Mesothelial cell of epicardium (in vitro differentiated cells): ENCODE measurements around the gene CCDC197. TPM values are rescaled to one million over a fixed set of nuclear protein-coding genes. Genes with fewer than 3 reads are reported as not detected.

ENCODE experiments used
- DNase-seq, 2 experiments: peaks; one replicate each; pipeline ENCODE4 v3.0.0; 2021; ENCODE audit warnings: low spot score in 2 of 2; ENCODE audit not compliant: unreplicated experiment in 2 of 2
- H3K27ac Mint-ChIP-seq: 2 replicates; pipeline ENCODE4 v1.8.0; 2021; ENCODE audit warnings: mixed read lengths
- H3K27me3 Mint-ChIP-seq: 2 replicates; pipeline ENCODE4 v1.8.0; 2021; ENCODE audit warnings: low read depth, mixed read lengths
- H3K36me3 Mint-ChIP-seq: 2 replicates; pipeline ENCODE4 v1.8.0; 2021; ENCODE audit warnings: mixed read lengths
- H3K4me1 Mint-ChIP-seq: 2 replicates; pipeline ENCODE4 v1.8.0; 2021; ENCODE audit warnings: mixed read lengths
- H3K4me3 Mint-ChIP-seq: 2 replicates; pipeline ENCODE4 v1.8.0; 2021; ENCODE audit warnings: mild to moderate bottlenecking, moderate library complexity, mixed read lengths
- H3K9me3 Mint-ChIP-seq: 2 replicates; pipeline ENCODE4 v1.8.0; 2021; ENCODE audit warnings: mixed read lengths
- CTCF ChIP-seq: fragments of 200-600 bp; sonication (generic); IDR thresholded peaks from one replicate; pipeline ENCODE4 v1.5.0; 2021; ENCODE audit warnings: antibody characterized with exemption; ENCODE audit not compliant: unreplicated experiment
- total RNA-seq: library from RNA; stranded (reverse); gene quantifications from 3 replicates; pipeline ENCODE4 v1.2.1, GENCODE V29; 2021

The CCDC197 gene
- total RNA-seq, 1 donor from 2014 or later: not detected

GRCh38 chr14:93976477-93977057 lies 20.5 kb upstream of the CCDC197 start, which contains the start of gene ASB2:
TSS of gene ASB2 (minus strand) at chr14:93976570. CDS start at chr14:93964539, 12,031 bp downstream.
- H3K27ac Mint-ChIP-seq: no peak within 1 kb of the TSS
- DNase-seq: no peak

GRCh38 chr14:93977171-93977570 lies 19.9 kb upstream of the CCDC197 start:
- no peak overlapping the region for H3K27ac Mint-ChIP-seq
- peaks cover 3% of the 10 kb centered on the region for H3K27me3 Mint-ChIP-seq
- no peaks in the 10 kb centered on the region for H3K4me1 Mint-ChIP-seq

More at GRCh38 chr14:93976477-93977057, 20.5 kb upstream of the CCDC197 start, which contains the start of gene ASB2:
- peaks cover 3% of the 10 kb centered on the region for H3K27me3 Mint-ChIP-seq
- TF ChIP-seq CTCF: no peak
- H3K36me3 Mint-ChIP-seq: no peaks in the 10 kb centered on the region
- no peaks in the 10 kb centered on the region for H3K9me3 Mint-ChIP-seq
- H3K4me3 Mint-ChIP-seq: no peak within 1 kb of the TSS
- no peaks in the 10 kb centered on the region for H3K4me1 Mint-ChIP-seq

GRCh38 chr14:93977790-93978581 lies 19.1 kb upstream of the CCDC197 start:
- H3K27me3 Mint-ChIP-seq: peaks cover 3% of the 10 kb centered on the region
- no peak overlapping the region for H3K4me3 Mint-ChIP-seq
- no peak for DNase-seq
- H3K27ac Mint-ChIP-seq: no peak overlapping the region
- no peaks in the 10 kb centered on the region for H3K36me3 Mint-ChIP-seq
- no peaks in the 10 kb centered on the region for H3K4me1 Mint-ChIP-seq
- no peak for TF ChIP-seq CTCF
- H3K9me3 Mint-ChIP-seq: no peaks in the 10 kb centered on the region

More at GRCh38 chr14:93977171-93977570, 19.9 kb upstream of the CCDC197 start:
- DNase-seq: no peak
- no peak for TF ChIP-seq CTCF
- Mint-ChIP-seq H3K9me3 (no peaks in the 10 kb centered on the region), H3K36me3 (no peaks in the 10 kb centered on the region), H3K4me3 (no peak overlapping the region)

GRCh38 chr14:93978735-93979134 lies 18.4 kb upstream of the CCDC197 start:
- H3K27me3 Mint-ChIP-seq: peaks cover 3% of the 10 kb centered on the region

More at GRCh38 chr14:93978735-93979134, 18.4 kb upstream of the CCDC197 start:
- Mint-ChIP-seq H3K36me3 (no peaks in the 10 kb centered on the region), H3K27ac (no peak overlapping the region), H3K4me3 (no peak overlapping the region), H3K4me1 (no peaks in the 10 kb centered on the region), H3K9me3 (no peaks in the 10 kb centered on the region)
- TF ChIP-seq CTCF: no peak
- no peak for DNase-seq
